GM12878 (cell line): ENCODE measurements around the gene GZMM. TPM values are rescaled to one million over a fixed set of nuclear protein-coding genes. Genes with fewer than 3 reads are reported as not detected.

Source experiments
- ATAC-seq: fragments of 200-7000 bp; cut with Tn5 transposase; 3 replicates; pipeline ENCODE4 v1.9.1; 2020; ENCODE audit warnings: mild to moderate bottlenecking, moderate library complexity
- BruUV-seq: library from RNA; stranded (reverse); fragments of 400-500 nt; replicated peaks from 2 replicates; lab custom pipeline; 2021; lab: Mats Ljungman, UMichigan
- CTCF ChIA-PET: fragments of 300-600 bp; sonication (Branson Sonifier 250); formaldehyde crosslinking; extraction: SDS; loops from one replicate; lab custom pipeline; 2021; ENCODE audit warnings: inconsistent platforms; lab: Yijun Ruan, JAX
- POLR2A ChIA-PET: fragments of 350-600 bp; formaldehyde crosslinking; extraction: SDS; loops from one replicate; lab custom pipeline; 2021; ENCODE audit warnings: inconsistent platforms; lab: Charles Lee
- RAD21 ChIA-PET: fragments of 300-600 bp; sonication (Branson Sonifier 250); formaldehyde crosslinking; loops from one replicate; lab custom pipeline; 2023; ENCODE audit warnings: antibody characterized with exemption; ENCODE audit not compliant: unreplicated experiment; lab: Charles Lee
- SMC1A ChIA-PET: fragments of 300-600 bp; sonication (Branson Sonifier 250); formaldehyde crosslinking; loops from one replicate; lab custom pipeline; 2023; ENCODE audit not compliant: unreplicated experiment, uncharacterized antibody; lab: Charles Lee
- DNase-seq: peaks from one replicate; pipeline ENCODE4 v3.0.0-alpha.2; 2011; ENCODE audit warnings: low read depth, low spot score
- FAIRE-seq: peaks from 3 replicates; lab custom pipeline; 2011; peaks lifted over from hg19 to GRCh38; lab: Jason Lieb, UNC
- H2AFZ ChIP-seq: 2 replicates; pipeline ENCODE4 v1.6.0; 2011; ENCODE audit warnings: low read depth, low read length, control low read depth; ENCODE audit not compliant: control insufficient read depth
- H3K27ac ChIP-seq: 2 replicates; pipeline ENCODE4 v1.5.1; 2011; ENCODE audit warnings: control low read depth; ENCODE audit not compliant: control insufficient read depth, insufficient read depth
- H3K27me3 ChIP-seq, 2 experiments: replicated peaks in 1 of 2; 2 replicates each; pipeline versions ENCODE4 v1.6.0 to v1.6.1; 2011; ENCODE audit warnings: low read length in 1 of 2; ENCODE audit not compliant: control insufficient read depth in 2 of 2, insufficient read depth in 2 of 2
- H3K36me3 ChIP-seq, 2 experiments: 2 replicates each; pipeline ENCODE4 v1.5.1; 2011; ENCODE audit warnings: low read length in 1 of 2; ENCODE audit not compliant: control insufficient read depth in 2 of 2, insufficient read depth in 2 of 2
- H3K4me1 ChIP-seq: 2 replicates; pipeline ENCODE4 v1.6.1; 2011; ENCODE audit warnings: mild to moderate bottlenecking, low read length, moderate library complexity, mixed read lengths; ENCODE audit not compliant: control insufficient read depth, insufficient read depth
- H3K4me2 ChIP-seq: 2 replicates; pipeline ENCODE4 v1.6.0; 2011; ENCODE audit warnings: control low read depth; ENCODE audit not compliant: control insufficient read depth, insufficient read depth
- H3K4me3 ChIP-seq: fragments of 200-600 bp; sonication (generic); 2 replicates; pipeline ENCODE4 v1.5.1; 2016
- H3K79me2 ChIP-seq: 2 replicates; pipeline ENCODE4 v1.6.0; 2011; ENCODE audit warnings: low read length; ENCODE audit not compliant: control insufficient read depth, insufficient read depth
- H3K9ac ChIP-seq: 2 replicates; pipeline ENCODE4 v1.8.0; 2011; ENCODE audit warnings: low read length, control low read depth, mixed read lengths; ENCODE audit not compliant: control insufficient read depth, insufficient read depth
- H3K9me3 ChIP-seq: replicated peaks from 3 replicates; pipeline ENCODE4 v1.5.1; 2011; ENCODE audit warnings: mild to moderate bottlenecking, low read length; ENCODE audit not compliant: control insufficient read depth, insufficient read depth
- H4K20me1 ChIP-seq: 2 replicates; pipeline ENCODE4 v1.6.0; 2011; ENCODE audit not compliant: control insufficient read depth, insufficient read depth
- CBX5 ChIP-seq: sonication (generic); IDR thresholded peaks from 2 replicates; pipeline ENCODE4 v1.6.1; 2016; ENCODE audit warnings: low read depth, moderate library complexity, mild to moderate bottlenecking, inconsistent platforms
- IKZF1 ChIP-seq: fragments of 450-650 bp; conservative IDR thresholded peaks from 2 replicates; pipeline ENCODE4 v1.6.1; 2017; ENCODE audit warnings: antibody characterized with exemption, mild to moderate bottlenecking
- PML ChIP-seq: IDR thresholded peaks from 2 replicates; pipeline ENCODE4 v1.6.1; 2012; ENCODE audit warnings: low read length, inconsistent platforms
- POLR2A ChIP-seq: IDR thresholded peaks from 2 replicates; pipeline ENCODE4 v1.6.1; 2011; ENCODE audit warnings: low read depth, mild to moderate bottlenecking, low read length
- SPI1 ChIP-seq: IDR thresholded peaks from 2 replicates; pipeline ENCODE4 v1.6.1; 2011; ENCODE audit warnings: low read depth, mild to moderate bottlenecking, low read length, moderate library complexity, borderline replicate concordance; ENCODE audit not compliant: insufficient read depth
- TARDBP ChIP-seq: IDR thresholded peaks from 2 replicates; pipeline ENCODE4 v1.6.1; 2016; ENCODE audit warnings: borderline replicate concordance
- WRNIP1 ChIP-seq: IDR thresholded peaks from 2 replicates; pipeline ENCODE4 v1.6.1; 2011; ENCODE audit warnings: low read depth, low read length, improper control_type of control experiment, borderline replicate concordance
- YBX1 ChIP-seq: fragments of 450-650 bp; IDR thresholded peaks from 2 replicates; pipeline ENCODE4 v1.6.1; 2016; ENCODE audit warnings: antibody characterized with exemption
- ZZZ3 ChIP-seq: IDR thresholded peaks from 2 replicates; pipeline ENCODE4 v1.6.1; 2011; ENCODE audit warnings: low read depth; ENCODE audit not compliant: control insufficient read depth, insufficient read length
- WGBS: methylation state at CpG from one replicate; pipeline ENCODE4 v1.1.6; 2016; ENCODE audit warnings: low lambda C conversion rate; ENCODE audit not compliant: insufficient replicate concordance, insufficient coverage; ENCODE audit errors: missing lambda C conversion rate; 5-methylcytosine and 5-hydroxymethylcytosine counted together
- in situ Hi-C: fragments of 300-500 bp; cut with MboI; formaldehyde crosslinking; loops from 9 replicates; pipeline ENCODE4 v1.14.3; 2018; ENCODE audit warnings: mixed read lengths
- intact Hi-C: fragments of 100-400 bp; cut with micrococcal nuclease; formaldehyde crosslinking; loops from one replicate; pipeline ENCODE4 v1.14.2; 2022; ENCODE audit not compliant: unreplicated experiment
- polyA plus RNA-seq, 11 experiments: library from polyadenylated mRNA; depleted of rRNA in 4 of 11; unstranded in 6 of 11; stranded (reverse) in 5 of 11; fragments of >200 nt; fragmentation: Nextera tagmentation in 4 of 11; fragmentation: Illumina TruSeq in 1 of 11; extraction: Ambion mirVana in 4 of 11; extraction: Trizol in 1 of 11; gene quantifications; 1 replicate in 1 of 11; 2 replicates in 10 of 11; pipeline versions ENCODE4 v1.2.1 to v1.2.3, GENCODE V29; 2011 to 2016; ENCODE audit warnings: inconsistent platforms in 2 of 11, missing spikeins in 2 of 11, low read depth in 1 of 11
- total RNA-seq, 4 experiments: library from RNA; depleted of rRNA in 3 of 4; stranded (reverse); fragments of >200 nt in 3 of 4; fragmentation: Illumina TruSeq in 1 of 4; extraction: Trizol in 1 of 4; gene quantifications; 2 replicates each; pipeline versions ENCODE4 v1.2.1 to v1.2.3, GENCODE V29; 2013 to 2021
- TF ChIP-seq, protein P1 (sequence below): fragments of 450-650 bp; formaldehyde crosslinking; IDR thresholded peaks from 2 replicates; pipeline ENCODE4 v1.4.0; 2022; ENCODE audit warnings: mild to moderate bottlenecking, moderate library complexity

The GZMM gene
- total and polyA plus RNA-seq, 10 of the 15 experiments (the other 5 are each of a cell fraction or from before 2014, with no cell fraction given) = 0.09 to 0.48 (median 0.23) TPM; not detected in 7

DNA sequence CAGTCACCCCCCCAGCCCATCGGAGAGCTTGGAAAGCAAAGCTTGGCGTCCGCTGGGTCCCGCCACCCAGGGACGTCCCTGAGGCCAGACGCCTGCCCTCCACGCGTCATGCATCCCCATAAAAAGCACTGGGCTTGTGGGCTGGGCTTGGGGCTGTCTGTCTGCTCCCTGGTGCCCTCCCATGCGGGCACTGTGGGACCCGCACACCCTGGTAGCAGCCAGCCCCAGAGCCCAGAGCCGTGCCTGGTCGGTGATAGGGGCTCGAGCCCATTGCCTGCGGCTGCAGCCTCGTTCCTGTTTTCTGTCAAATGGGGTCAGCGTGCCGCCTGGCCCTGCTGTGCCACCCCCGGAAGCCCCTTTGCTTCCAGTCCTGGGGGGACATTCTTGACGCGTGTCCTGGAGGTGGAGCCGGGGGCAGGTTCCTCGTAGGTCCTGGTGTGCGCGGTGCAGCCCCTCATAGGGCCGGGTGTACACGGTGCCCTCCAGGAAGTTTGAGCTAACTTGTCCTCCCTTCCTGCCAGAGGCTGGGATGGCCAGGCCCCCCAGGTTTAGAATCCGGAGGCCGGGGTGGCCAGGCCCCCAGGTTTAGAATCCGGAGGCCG, 4.3 kb upstream of the GZMM start:
- DNase-seq (no peak), ATAC-seq (no peak), FAIRE-seq (no peak)
- Histone ChIP-seq H3K9me3 (no peaks in the 10 kb centered on the region), H3K4me2 (no peak overlapping the region), H3K27ac (no peak overlapping the region), H3K36me3 (peaks cover 0 to 5% of the 10 kb centered on the region in 2 experiments; a peak in 3 of 4 replicates), H3K27me3 (no peaks in the 10 kb centered on the region), H3K4me3 (no peak overlapping the region), H2AFZ (no peak overlapping the region), H4K20me1 (no peaks in the 10 kb centered on the region; the same call in 1 of the 2 replicates), H3K4me1 (no peaks in the 10 kb centered on the region), H3K79me2 (no peaks in the 10 kb centered on the region; the same call in 1 of the 2 replicates), H3K9ac (no peak overlapping the region)
- no TSS peak for BruUV-seq
- ChIA-PET CTCF (no interaction called here), SMC1A (no interaction called here), RAD21 (no interaction called here), POLR2A (no interaction called here)
- intact Hi-C loops = no loop called here
- TF ChIP-seq IKZF1 (no peak), POLR2A (0 out of 2 replicates have a peak, but pooled peaks have one; percentile 6)
- 93% methylated on average over 28 of the region's 30 CpGs for WGBS
- in situ Hi-C loops = no loop called here

DNA sequence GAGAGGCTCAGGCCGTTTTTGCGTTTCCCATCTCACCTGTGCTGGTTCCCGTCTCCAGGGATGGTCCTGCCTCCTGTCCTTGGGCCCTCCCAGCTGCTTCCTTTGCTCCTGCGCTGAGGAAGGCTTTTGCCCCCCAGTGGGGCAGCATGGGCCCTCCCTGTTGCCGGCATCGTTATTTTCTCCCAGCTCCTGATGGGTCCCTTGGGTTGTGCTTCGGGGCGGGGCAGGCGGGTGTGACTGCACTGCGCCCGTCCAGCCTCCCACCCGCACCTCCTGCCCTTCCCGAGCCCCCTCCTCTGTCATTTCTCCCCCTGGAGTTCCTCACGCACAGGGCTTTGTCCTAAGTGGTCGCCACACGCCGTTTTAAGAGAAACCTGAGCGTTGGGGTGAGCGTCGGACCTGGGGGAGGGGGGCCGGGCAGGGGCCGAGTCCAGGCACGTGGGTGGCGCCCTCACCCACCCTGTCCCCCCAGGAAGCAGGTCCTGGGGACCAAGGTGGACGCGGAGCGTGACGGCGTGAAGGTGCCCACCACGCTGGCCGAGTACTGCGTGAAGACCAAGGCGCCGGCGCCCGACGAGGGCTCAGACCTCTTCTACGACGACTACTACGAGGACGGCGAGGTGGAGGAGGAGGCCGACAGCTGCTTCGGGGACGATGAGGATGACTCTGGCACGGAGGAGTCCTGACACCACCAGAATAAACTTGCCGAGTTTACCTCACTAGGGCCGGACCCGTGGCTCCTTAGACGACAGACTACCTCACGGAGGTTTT, 2.8 kb upstream of the GZMM start:
- SMC1A ChIA-PET = no interaction called here
- BruUV-seq = no TSS peak
- H3K79me2 ChIP-seq = no peaks in the 10 kb centered on the region
- no peaks in the 10 kb centered on the region for H3K9me3 ChIP-seq
- RAD21 ChIA-PET = no interaction called here
- POLR2A ChIA-PET = no interaction called here
- H2AFZ ChIP-seq = no peak overlapping the region
- DNase-seq (no peak), FAIRE-seq (no peak), ATAC-seq (no peak)
- H3K27ac ChIP-seq = no peak overlapping the region
- H4K20me1 ChIP-seq = no peaks in the 10 kb centered on the region; the same call in 1 of the 2 replicates
- CTCF ChIA-PET = no interaction called here
- H3K4me3 ChIP-seq = no peak overlapping the region
- intact Hi-C loops = no loop called here
- H3K4me1 ChIP-seq = no peaks in the 10 kb centered on the region
- no peak for TF ChIP-seq YBX1
- TF ChIP-seq PML = no peak
- TF ChIP-seq ZZZ3 = no peak
- no peak for TF ChIP-seq CBX5
- TF ChIP-seq TARDBP = no peak
- TF ChIP-seq, protein P1, sequence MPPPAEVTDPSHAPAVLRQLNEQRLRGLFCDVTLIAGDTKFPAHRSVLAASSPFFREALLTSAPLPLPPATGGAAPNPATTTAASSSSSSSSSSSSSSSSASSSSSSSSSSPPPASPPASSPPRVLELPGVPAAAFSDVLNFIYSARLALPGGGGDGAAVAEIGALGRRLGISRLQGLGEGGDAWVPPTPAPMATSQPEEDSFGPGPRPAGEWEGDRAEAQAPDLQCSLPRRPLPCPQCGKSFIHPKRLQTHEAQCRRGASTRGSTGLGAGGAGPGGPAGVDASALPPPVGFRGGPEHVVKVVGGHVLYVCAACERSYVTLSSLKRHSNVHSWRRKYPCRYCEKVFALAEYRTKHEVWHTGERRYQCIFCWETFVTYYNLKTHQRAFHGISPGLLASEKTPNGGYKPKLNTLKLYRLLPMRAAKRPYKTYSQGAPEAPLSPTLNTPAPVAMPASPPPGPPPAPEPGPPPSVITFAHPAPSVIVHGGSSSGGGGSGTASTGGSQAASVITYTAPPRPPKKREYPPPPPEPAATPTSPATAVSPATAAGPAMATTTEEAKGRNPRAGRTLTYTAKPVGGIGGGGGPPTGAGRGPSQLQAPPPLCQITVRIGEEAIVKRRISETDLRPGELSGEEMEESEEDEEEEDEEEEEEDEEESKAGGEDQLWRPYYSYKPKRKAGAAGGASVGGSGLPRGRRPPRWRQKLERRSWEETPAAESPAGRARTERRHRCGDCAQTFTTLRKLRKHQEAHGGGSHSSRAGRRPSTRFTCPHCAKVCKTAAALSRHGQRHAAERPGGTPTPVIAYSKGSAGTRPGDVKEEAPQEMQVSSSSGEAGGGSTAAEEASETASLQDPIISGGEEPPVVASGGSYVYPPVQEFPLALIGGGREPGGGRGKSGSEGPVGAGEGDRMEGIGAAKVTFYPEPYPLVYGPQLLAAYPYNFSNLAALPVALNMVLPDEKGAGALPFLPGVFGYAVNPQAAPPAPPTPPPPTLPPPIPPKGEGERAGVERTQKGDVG (CRISPR knock-in tag) = no peak
- no peak for TF ChIP-seq WRNIP1
- TF ChIP-seq SPI1 = no peak
- peaks cover 0 to 4% of the 10 kb centered on the region in 2 experiments; a peak in 3 of 4 replicates for H3K36me3 ChIP-seq
- H3K4me2 ChIP-seq = no peak overlapping the region
- no peaks in the 10 kb centered on the region for H3K27me3 ChIP-seq
- in situ Hi-C loops = no loop called here
- no peak overlapping the region for H3K9ac ChIP-seq
- whole genome bisulfite sequencing = 97% methylated on average over 36 of the region's 51 CpGs
